ENCODE data around the gene PASD1.
"Not testable (repeated sequence)": the region's sequence is repeated elsewhere in the genome, so short reads cannot be mapped to it uniquely, and the experiment has no call there.

The PASD1 gene

GRCh38 chrX:151563449-151563848 lies at the start of gene PASD1:
TSS of gene PASD1 (plus strand) at chrX:151563675. CDS start at chrX:151601554, 37,879 bp downstream.
- no peaks in the 10 kb centered on the region for H3K27me3 ChIP-seq (ENCODE audit: control insufficient read depth in 2 of 2, insufficient read depth in 2 of 2, low read length in 2 of 2)
- H3K36me3 ChIP-seq (ENCODE audit: control insufficient read depth in 2 of 2, insufficient read depth in 2 of 2, low read length in 2 of 2): no peaks in the 10 kb centered on the region
- no peak within 1 kb of the TSS for H3K4me3 ChIP-seq (ENCODE audit: low read length in 2 of 2)
- no peak within 1 kb of the TSS for H3K27ac ChIP-seq (ENCODE audit: low read depth in 2 of 2, low read length in 2 of 2)
- no peaks in the 10 kb centered on the region for H3K9me3 ChIP-seq (ENCODE audit: control insufficient read depth in 2 of 2, low read length in 2 of 2)
- no peaks in the 10 kb centered on the region for H3K4me1 ChIP-seq (ENCODE audit: control insufficient read depth in 2 of 2, insufficient read depth in 2 of 2, low read length in 2 of 2)
- no peak within 1 kb of the TSS for H3K9ac ChIP-seq (ENCODE audit: low read depth in 1 of 2, low read length in 2 of 2)

GRCh38 chrX:151515237-151515636 lies 48.2 kb upstream of the PASD1 start:
- Histone ChIP-seq H3K9ac (ENCODE audit: low read depth in 1 of 2, low read length in 2 of 2) (no peak overlapping the region), H3K4me1 (ENCODE audit: control insufficient read depth in 2 of 2, insufficient read depth in 2 of 2, low read length in 2 of 2) (no peaks in the 10 kb centered on the region), H3K27me3 (ENCODE audit: control insufficient read depth in 2 of 2, insufficient read depth in 2 of 2, low read length in 2 of 2) (no peaks in the 10 kb centered on the region), H3K36me3 (ENCODE audit: control insufficient read depth in 2 of 2, insufficient read depth in 2 of 2, low read length in 2 of 2) (no peaks in the 10 kb centered on the region), H3K4me3 (ENCODE audit: low read length in 2 of 2) (no peak overlapping the region), H3K27ac (ENCODE audit: low read depth in 2 of 2, low read length in 2 of 2) (no peak overlapping the region), H3K9me3 (ENCODE audit: control insufficient read depth in 2 of 2, low read length in 2 of 2) (no peaks in the 10 kb centered on the region)

- Histone ChIP-seq H3K4me3 (ENCODE audit: low read length in 2 of 2) (no peak overlapping the region), H3K4me1 (ENCODE audit: control insufficient read depth in 2 of 2, insufficient read depth in 2 of 2, low read length in 2 of 2) (no peaks in the 10 kb centered on the region), H3K36me3 (ENCODE audit: control insufficient read depth in 2 of 2, insufficient read depth in 2 of 2, low read length in 2 of 2) (no peaks in the 10 kb centered on the region), H3K9me3 (ENCODE audit: control insufficient read depth in 2 of 2, low read length in 2 of 2) (no peaks in the 10 kb centered on the region), H3K27me3 (ENCODE audit: control insufficient read depth in 2 of 2, insufficient read depth in 2 of 2, low read length in 2 of 2) (no peaks in the 10 kb centered on the region), H3K27ac (ENCODE audit: low read depth in 2 of 2, low read length in 2 of 2) (no peak overlapping the region), H3K9ac (ENCODE audit: low read depth in 1 of 2, low read length in 2 of 2) (no peak overlapping the region)
These were observed 46.8 kb upstream of the PASD1 start for GRCh38 chrX:151516538-151517187.

- Histone ChIP-seq H3K27ac (ENCODE audit: low read depth in 2 of 2, low read length in 2 of 2) (no peak overlapping the region), H3K4me3 (ENCODE audit: low read length in 2 of 2) (no peak overlapping the region), H3K4me1 (ENCODE audit: control insufficient read depth in 2 of 2, insufficient read depth in 2 of 2, low read length in 2 of 2) (no peaks in the 10 kb centered on the region), H3K36me3 (ENCODE audit: control insufficient read depth in 2 of 2, insufficient read depth in 2 of 2, low read length in 2 of 2) (no peaks in the 10 kb centered on the region), H3K9ac (ENCODE audit: low read depth in 1 of 2, low read length in 2 of 2) (no peak overlapping the region), H3K9me3 (ENCODE audit: control insufficient read depth in 2 of 2, low read length in 2 of 2) (no peaks in the 10 kb centered on the region), H3K27me3 (ENCODE audit: control insufficient read depth in 2 of 2, insufficient read depth in 2 of 2, low read length in 2 of 2) (peaks cover 2 to 6% of the 10 kb centered on the region in 2 donors)
These were observed 46.1 kb upstream of the PASD1 start for GRCh38 chrX:151517421-151517820.

GRCh38 chrX:151523351-151523750 lies 40.1 kb upstream of the PASD1 start:
- Histone ChIP-seq H3K4me1 (ENCODE audit: control insufficient read depth in 2 of 2, insufficient read depth in 2 of 2, low read length in 2 of 2) (no peaks in the 10 kb centered on the region), H3K36me3 (ENCODE audit: control insufficient read depth in 2 of 2, insufficient read depth in 2 of 2, low read length in 2 of 2) (no peaks in the 10 kb centered on the region), H3K27me3 (ENCODE audit: control insufficient read depth in 2 of 2, insufficient read depth in 2 of 2, low read length in 2 of 2) (peaks cover 6 to 8% of the 10 kb centered on the region in 2 donors), H3K4me3 (ENCODE audit: low read length in 2 of 2) (no peak overlapping the region), H3K27ac (ENCODE audit: low read depth in 2 of 2, low read length in 2 of 2) (no peak overlapping the region), H3K9me3 (ENCODE audit: control insufficient read depth in 2 of 2, low read length in 2 of 2) (no peaks in the 10 kb centered on the region), H3K9ac (ENCODE audit: low read depth in 1 of 2, low read length in 2 of 2) (no peak overlapping the region)

GRCh38 chrX:151536571-151536970 lies 26.9 kb upstream of the PASD1 start:
- Histone ChIP-seq H3K36me3 (ENCODE audit: control insufficient read depth in 2 of 2, insufficient read depth in 2 of 2, low read length in 2 of 2) (no peaks in the 10 kb centered on the region), H3K9ac (ENCODE audit: low read depth in 1 of 2, low read length in 2 of 2) (no peak overlapping the region), H3K27me3 (ENCODE audit: control insufficient read depth in 2 of 2, insufficient read depth in 2 of 2, low read length in 2 of 2) (peaks cover 3% of the 10 kb centered on the region in 2 donors), H3K4me1 (ENCODE audit: control insufficient read depth in 2 of 2, insufficient read depth in 2 of 2, low read length in 2 of 2) (no peaks in the 10 kb centered on the region), H3K9me3 (ENCODE audit: control insufficient read depth in 2 of 2, low read length in 2 of 2) (no peaks in the 10 kb centered on the region), H3K4me3 (ENCODE audit: low read length in 2 of 2) (no peak overlapping the region), H3K27ac (ENCODE audit: low read depth in 2 of 2, low read length in 2 of 2) (no peak overlapping the region)

GRCh38 chrX:151537572-151537971 lies 25.9 kb upstream of the PASD1 start:
- H3K27ac ChIP-seq (ENCODE audit: low read depth in 2 of 2, low read length in 2 of 2): no peak overlapping the region
- H3K36me3 ChIP-seq (ENCODE audit: control insufficient read depth in 2 of 2, insufficient read depth in 2 of 2, low read length in 2 of 2): no peaks in the 10 kb centered on the region
- no peaks in the 10 kb centered on the region for H3K4me1 ChIP-seq (ENCODE audit: control insufficient read depth in 2 of 2, insufficient read depth in 2 of 2, low read length in 2 of 2)
- H3K9me3 ChIP-seq (ENCODE audit: control insufficient read depth in 2 of 2, low read length in 2 of 2): no peaks in the 10 kb centered on the region
- no peak overlapping the region for H3K9ac ChIP-seq (ENCODE audit: low read depth in 1 of 2, low read length in 2 of 2)
- H3K27me3 ChIP-seq (ENCODE audit: control insufficient read depth in 2 of 2, insufficient read depth in 2 of 2, low read length in 2 of 2): peaks cover 0 to 3% of the 10 kb centered on the region in 2 donors
- no peak overlapping the region for H3K4me3 ChIP-seq (ENCODE audit: low read length in 2 of 2)

GRCh38 chrX:151538190-151539122 lies 25.0 kb upstream of the PASD1 start:
- no peaks in the 10 kb centered on the region for H3K36me3 ChIP-seq (ENCODE audit: control insufficient read depth in 2 of 2, insufficient read depth in 2 of 2, low read length in 2 of 2)
- H3K27ac ChIP-seq (ENCODE audit: low read depth in 2 of 2, low read length in 2 of 2): no peak overlapping the region
- no peaks in the 10 kb centered on the region for H3K9me3 ChIP-seq (ENCODE audit: control insufficient read depth in 2 of 2, low read length in 2 of 2)
- no peaks in the 10 kb centered on the region for H3K4me1 ChIP-seq (ENCODE audit: control insufficient read depth in 2 of 2, insufficient read depth in 2 of 2, low read length in 2 of 2)
- H3K27me3 ChIP-seq (ENCODE audit: control insufficient read depth in 2 of 2, insufficient read depth in 2 of 2, low read length in 2 of 2): peaks cover 0 to 3% of the 10 kb centered on the region in 2 donors
- no peak overlapping the region for H3K4me3 ChIP-seq (ENCODE audit: low read length in 2 of 2)
- H3K9ac ChIP-seq (ENCODE audit: low read depth in 1 of 2, low read length in 2 of 2): no peak overlapping the region

- no peak overlapping the region for H3K4me3 ChIP-seq (ENCODE audit: low read length in 2 of 2)
- H3K9me3 ChIP-seq (ENCODE audit: control insufficient read depth in 2 of 2, low read length in 2 of 2): no peaks in the 10 kb centered on the region
- H3K4me1 ChIP-seq (ENCODE audit: control insufficient read depth in 2 of 2, insufficient read depth in 2 of 2, low read length in 2 of 2): no peaks in the 10 kb centered on the region
- no peaks in the 10 kb centered on the region for H3K36me3 ChIP-seq (ENCODE audit: control insufficient read depth in 2 of 2, insufficient read depth in 2 of 2, low read length in 2 of 2)
- H3K27ac ChIP-seq (ENCODE audit: low read depth in 2 of 2, low read length in 2 of 2): no peak overlapping the region
- peaks cover 0 to 2% of the 10 kb centered on the region in 2 donors for H3K27me3 ChIP-seq (ENCODE audit: control insufficient read depth in 2 of 2, insufficient read depth in 2 of 2, low read length in 2 of 2)
- no peak overlapping the region for H3K9ac ChIP-seq (ENCODE audit: low read depth in 1 of 2, low read length in 2 of 2)
These were observed 19.8 kb upstream of the PASD1 start for GRCh38 chrX:151543706-151544105.

GRCh38 chrX:151546226-151546625 lies 17.2 kb upstream of the PASD1 start:
- H3K36me3 ChIP-seq (ENCODE audit: control insufficient read depth in 2 of 2, insufficient read depth in 2 of 2, low read length in 2 of 2); H3K9ac ChIP-seq (ENCODE audit: low read depth in 1 of 2, low read length in 2 of 2); H3K27me3 ChIP-seq (ENCODE audit: control insufficient read depth in 2 of 2, insufficient read depth in 2 of 2, low read length in 2 of 2); H3K27ac ChIP-seq (ENCODE audit: low read depth in 2 of 2, low read length in 2 of 2); H3K4me1 ChIP-seq (ENCODE audit: control insufficient read depth in 2 of 2, insufficient read depth in 2 of 2, low read length in 2 of 2); H3K4me3 ChIP-seq (ENCODE audit: low read length in 2 of 2); H3K9me3 ChIP-seq (ENCODE audit: control insufficient read depth in 2 of 2, low read length in 2 of 2): not testable (repeated sequence)

Measured in mucosa of rectum (tissue), 2 donors.